ENCODE data around the gene FREY1. TPM values are rescaled to one million over a fixed set of nuclear protein-coding genes. Genes with fewer than 3 reads are reported as not detected.

The FREY1 gene
- total and polyA plus RNA-seq, 9 of the 15 experiments (the other 6 are each of a cell fraction or from before 2014, with no cell fraction given): 0.25 to 1.5 (median 1.1) TPM; not detected in 5

- TF ChIP-seq STAT6 (CRISPR knock-in tag; IDR thresholded peaks at IDR 0.05) (no peak), MCM7 (IDR thresholded peaks at IDR 0.05) (no peak), ZBTB40 (IDR thresholded peaks at IDR 0.05) (no peak), ZBTB40 (CRISPR knock-in tag; IDR thresholded peaks at IDR 0.05) (no peak), ZNF511 (CRISPR knock-in tag; IDR thresholded peaks at IDR 0.05) (no peak), ZNF778 (CRISPR knock-in tag; IDR thresholded peaks at IDR 0.05) (no peak), GTF2B (IDR thresholded peaks at IDR 0.05; ENCODE audit: extremely low read depth, insufficient read length) (no peak), ZNF398 (CRISPR knock-in tag; IDR thresholded peaks at IDR 0.05) (no peak), ZNF561 (CRISPR knock-in tag; conservative IDR thresholded peaks at IDR 0.05) (no peak), MBD2 (IDR thresholded peaks at IDR 0.05; ENCODE audit: borderline replicate concordance, low read depth) (peak; percentile 38; the same call in 1 of the 2 replicates), NONO (IDR thresholded peaks at IDR 0.05; ENCODE audit: low read depth in 2 of 2, low read length in 1 of 2) (no peak)
These were observed 27.0 kb downstream of the FREY1 start (continued) for GRCh38 chr11:45879803-45880686.

Measured in K562 (cell line).